Astrocyte (in vitro differentiated cells and primary cell): ENCODE results near the gene KCNQ1OT1. TPM values are rescaled to one million over a fixed set of nuclear protein-coding genes. Genes with fewer than 3 reads are reported as not detected.

Experiments used
- DNase-seq: peaks from one replicate; pipeline ENCODE4 v3.0.0-alpha.2; 2010; ENCODE audit warnings: low read depth
- FAIRE-seq: peaks from 2 replicates; lab custom pipeline; 2011; peaks lifted over from hg19 to GRCh38; lab: Jason Lieb, UNC
- H2AFZ ChIP-seq: 2 replicates; pipeline ENCODE4 v1.6.0; 2012; ENCODE audit warnings: low read depth, low read length, inconsistent platforms
- H3K27ac ChIP-seq: 2 replicates; pipeline ENCODE4 v1.5.1; 2011; ENCODE audit warnings: low read depth, low read length, inconsistent platforms
- H3K27me3 ChIP-seq: 2 replicates; pipeline ENCODE4 v1.6.0; 2011; ENCODE audit warnings: low read length, inconsistent platforms; ENCODE audit not compliant: insufficient read depth
- H3K36me3 ChIP-seq: 2 replicates; pipeline ENCODE4 v1.5.1; 2011; ENCODE audit warnings: low read length, inconsistent platforms; ENCODE audit not compliant: insufficient read depth
- H3K4me1 ChIP-seq: 2 replicates; pipeline ENCODE4 v1.5.1; 2011; ENCODE audit warnings: low read length, inconsistent platforms; ENCODE audit not compliant: insufficient read depth
- H3K4me2 ChIP-seq: 2 replicates; pipeline ENCODE4 v1.6.0; 2012; ENCODE audit warnings: low read length, inconsistent platforms
- H3K4me3 ChIP-seq: 2 replicates; pipeline ENCODE4 v1.5.1; 2011; ENCODE audit warnings: low read depth, mild to moderate bottlenecking, low read length, inconsistent platforms; ENCODE audit not compliant: insufficient read depth
- H3K79me2 ChIP-seq: 2 replicates; pipeline ENCODE4 v1.6.0; 2012; ENCODE audit warnings: mild to moderate bottlenecking, low read length, inconsistent platforms; ENCODE audit not compliant: insufficient read depth
- H3K9ac ChIP-seq: 2 replicates; pipeline ENCODE4 v1.6.0; 2012; ENCODE audit warnings: mild to moderate bottlenecking, low read length, inconsistent platforms
- H3K9me3 ChIP-seq: 2 replicates; pipeline ENCODE4 v1.5.1; 2012; ENCODE audit warnings: low read depth, mild to moderate bottlenecking, low read length, inconsistent platforms; ENCODE audit not compliant: insufficient read depth
- H4K20me1 ChIP-seq: 2 replicates; pipeline ENCODE4 v1.6.0; 2012; ENCODE audit warnings: low read length, inconsistent platforms; ENCODE audit not compliant: insufficient read depth
- H3K27ac Mint-ChIP-seq: one replicate; pipeline ENCODE4 v1.8.0; 2021; ENCODE audit warnings: mild to moderate bottlenecking, mixed read lengths; ENCODE audit not compliant: unreplicated experiment
- H3K27me3 Mint-ChIP-seq: one replicate; pipeline ENCODE4 v1.8.0; 2021; ENCODE audit warnings: low read depth, mixed read lengths; ENCODE audit not compliant: unreplicated experiment
- H3K36me3 Mint-ChIP-seq: one replicate; pipeline ENCODE4 v1.8.0; 2021; ENCODE audit warnings: low read depth, mixed read lengths; ENCODE audit not compliant: unreplicated experiment
- H3K4me1 Mint-ChIP-seq: one replicate; pipeline ENCODE4 v1.8.0; 2021; ENCODE audit warnings: low read depth, mixed read lengths; ENCODE audit not compliant: unreplicated experiment
- H3K4me3 Mint-ChIP-seq: one replicate; pipeline ENCODE4 v1.8.0; 2021; ENCODE audit warnings: mild to moderate bottlenecking, moderate library complexity, mixed read lengths; ENCODE audit not compliant: unreplicated experiment
- H3K9me3 Mint-ChIP-seq: one replicate; pipeline ENCODE4 v1.8.0; 2021; ENCODE audit warnings: mild to moderate bottlenecking, mixed read lengths; ENCODE audit not compliant: unreplicated experiment
- EZH2 ChIP-seq: IDR thresholded peaks from 2 replicates; pipeline ENCODE4 v1.6.1; 2012; ENCODE audit warnings: mild to moderate bottlenecking, low read length, inconsistent platforms; ENCODE audit not compliant: insufficient read depth
- total RNA-seq: library from RNA; stranded (reverse); gene quantifications from 2 replicates; pipeline ENCODE4 v1.2.1, GENCODE V29; 2021
- TF ChIP-seq, protein P1 (sequence below): IDR thresholded peaks from 2 replicates; pipeline ENCODE4 v1.5.1; 2011; ENCODE audit warnings: low read depth, mild to moderate bottlenecking, inconsistent platforms, low read length, moderate library complexity; ENCODE audit not compliant: insufficient read depth

Gene KCNQ1OT1
- total RNA-seq, 1 donor from 2014 or later: 2.5 TPM

- Mint-ChIP-seq H3K4me1 (no peaks in the 10 kb centered on the region), H3K9me3 (no peaks in the 10 kb centered on the region), H3K27me3 (peaks cover 32% of the 10 kb centered on the region), H3K36me3 (no peaks in the 10 kb centered on the region), H3K27ac (no peak overlapping the region), H3K4me3 (no peak overlapping the region)
- FAIRE-seq (no peak), DNase-seq (no peak)
- Histone ChIP-seq H3K27ac (no peak overlapping the region), H3K27me3 (no peaks in the 10 kb centered on the region), H3K4me1 (no peaks in the 10 kb centered on the region), H3K4me3 (no peak overlapping the region), H4K20me1 (no peaks in the 10 kb centered on the region), H2AFZ (no peak overlapping the region), H3K9me3 (no peaks in the 10 kb centered on the region), H3K36me3 (no peaks in the 10 kb centered on the region), H3K4me2 (no peak overlapping the region), H3K79me2 (no peaks in the 10 kb centered on the region), H3K9ac (no peak overlapping the region)
- no peak for TF ChIP-seq EZH2
- TF ChIP-seq, protein P1, sequence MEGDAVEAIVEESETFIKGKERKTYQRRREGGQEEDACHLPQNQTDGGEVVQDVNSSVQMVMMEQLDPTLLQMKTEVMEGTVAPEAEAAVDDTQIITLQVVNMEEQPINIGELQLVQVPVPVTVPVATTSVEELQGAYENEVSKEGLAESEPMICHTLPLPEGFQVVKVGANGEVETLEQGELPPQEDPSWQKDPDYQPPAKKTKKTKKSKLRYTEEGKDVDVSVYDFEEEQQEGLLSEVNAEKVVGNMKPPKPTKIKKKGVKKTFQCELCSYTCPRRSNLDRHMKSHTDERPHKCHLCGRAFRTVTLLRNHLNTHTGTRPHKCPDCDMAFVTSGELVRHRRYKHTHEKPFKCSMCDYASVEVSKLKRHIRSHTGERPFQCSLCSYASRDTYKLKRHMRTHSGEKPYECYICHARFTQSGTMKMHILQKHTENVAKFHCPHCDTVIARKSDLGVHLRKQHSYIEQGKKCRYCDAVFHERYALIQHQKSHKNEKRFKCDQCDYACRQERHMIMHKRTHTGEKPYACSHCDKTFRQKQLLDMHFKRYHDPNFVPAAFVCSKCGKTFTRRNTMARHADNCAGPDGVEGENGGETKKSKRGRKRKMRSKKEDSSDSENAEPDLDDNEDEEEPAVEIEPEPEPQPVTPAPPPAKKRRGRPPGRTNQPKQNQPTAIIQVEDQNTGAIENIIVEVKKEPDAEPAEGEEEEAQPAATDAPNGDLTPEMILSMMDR: no peak
These were observed 121.5 kb downstream of the KCNQ1OT1 start for GRCh38 chr11:2577991-2578928.

DNA sequence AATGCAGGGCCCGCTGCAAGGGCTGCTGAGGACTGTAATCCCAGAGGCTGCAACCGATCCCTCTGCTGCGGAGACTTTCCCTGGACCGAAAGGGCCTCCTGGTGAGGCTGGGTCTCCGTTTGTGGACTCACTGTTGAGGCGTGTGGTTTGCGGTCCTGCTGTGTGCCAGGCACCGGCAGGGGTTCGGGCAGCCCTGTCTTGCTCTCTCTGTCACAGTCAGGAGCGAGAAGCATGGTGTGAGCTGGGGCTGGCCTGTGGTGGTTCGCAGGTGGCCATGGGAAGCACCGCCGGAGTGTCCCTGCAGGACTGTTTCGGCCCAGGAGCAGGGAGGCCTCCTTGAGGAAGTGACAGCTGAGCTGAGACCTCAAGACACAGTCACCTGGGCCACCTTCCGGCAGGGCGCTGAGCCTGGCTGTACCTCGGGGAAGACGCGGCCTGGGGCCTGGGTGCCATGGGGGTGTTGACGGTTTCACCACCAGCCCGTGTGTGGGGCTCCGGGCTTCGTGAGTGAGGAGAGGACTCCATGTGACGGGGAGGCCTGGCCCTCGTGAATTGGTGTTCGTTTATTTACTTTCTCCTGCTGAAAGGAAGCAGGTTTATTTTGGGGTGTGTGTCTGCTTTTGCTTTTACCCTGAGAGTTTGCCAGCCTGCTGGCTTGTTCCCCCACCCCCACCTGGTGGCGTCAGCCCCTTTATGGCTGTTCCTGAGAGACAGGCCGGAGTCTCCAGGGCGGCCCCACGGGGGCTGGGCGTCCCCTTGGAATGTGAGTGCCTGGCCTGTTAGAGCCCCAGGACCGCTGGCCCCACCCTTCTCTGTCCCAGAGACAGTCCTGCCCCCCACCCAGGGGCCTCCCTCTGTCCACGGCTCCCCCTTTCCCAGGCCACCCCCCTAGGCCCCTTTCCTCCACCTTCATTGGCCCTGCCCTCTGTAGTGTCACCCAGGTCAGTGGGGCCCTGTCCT, 122.5 kb downstream of the KCNQ1OT1 start:
- no peaks in the 10 kb centered on the region for H3K36me3 Mint-ChIP-seq
- H3K4me2 ChIP-seq: no peak overlapping the region
- H3K79me2 ChIP-seq: no peaks in the 10 kb centered on the region
- no peak for TF ChIP-seq EZH2
- TF ChIP-seq, protein P1: no peak
- H3K36me3 ChIP-seq: no peaks in the 10 kb centered on the region
- peaks cover 34% of the 10 kb centered on the region for H3K27me3 Mint-ChIP-seq
- H3K27ac ChIP-seq: no peak overlapping the region
- H3K9ac ChIP-seq: no peak overlapping the region
- no peak overlapping the region for H3K27ac Mint-ChIP-seq
- H3K4me3 ChIP-seq: no peak overlapping the region
- H3K27me3 ChIP-seq: no peaks in the 10 kb centered on the region
- no peak overlapping the region for H3K4me3 Mint-ChIP-seq
- H3K4me1 ChIP-seq: no peaks in the 10 kb centered on the region
- no peaks in the 10 kb centered on the region for H3K9me3 ChIP-seq
- FAIRE-seq: no peak
- no peaks in the 10 kb centered on the region for H4K20me1 ChIP-seq
- no peaks in the 10 kb centered on the region for H3K9me3 Mint-ChIP-seq
- no peak overlapping the region for H2AFZ ChIP-seq
- H3K4me1 Mint-ChIP-seq: no peaks in the 10 kb centered on the region
- no peak for DNase-seq
